Dermis microvascular lymphatic vessel endothelial cell (primary cell): ENCODE data around the gene PPIH. TPM values are rescaled to one million over a fixed set of nuclear protein-coding genes. Genes with fewer than 3 reads are reported as not detected.
"Not testable (repeated sequence)": the region's sequence is repeated elsewhere in the genome, so short reads cannot be mapped to it uniquely, and the experiment has no call there.

Experiments
- DNase-seq, 2 donors: peaks; one replicate each; pipeline versions ENCODE4 v3.0.0 to v3.0.0-alpha.2; 2010; ENCODE audit warnings: low read depth in 2 of 2
- total RNA-seq: library from RNA; depleted of rRNA; stranded (reverse); fragments of >200 nt; gene quantifications from 2 replicates; pipeline ENCODE4 v1.2.1, GENCODE V29; 2014

Gene PPIH
- 14.9 and 23.2 TPM in 2 replicates for total RNA-seq

- peak; percentile 81 to 92 for DNase-seq
Observed at GRCh38 chr1:42657981-42658876, at the start of gene PPIH. Gene PPIH, plus strand, starts transcription at chr1:42658423. Its CDS starts 24 bp downstream, at chr1:42658447.

DNA sequence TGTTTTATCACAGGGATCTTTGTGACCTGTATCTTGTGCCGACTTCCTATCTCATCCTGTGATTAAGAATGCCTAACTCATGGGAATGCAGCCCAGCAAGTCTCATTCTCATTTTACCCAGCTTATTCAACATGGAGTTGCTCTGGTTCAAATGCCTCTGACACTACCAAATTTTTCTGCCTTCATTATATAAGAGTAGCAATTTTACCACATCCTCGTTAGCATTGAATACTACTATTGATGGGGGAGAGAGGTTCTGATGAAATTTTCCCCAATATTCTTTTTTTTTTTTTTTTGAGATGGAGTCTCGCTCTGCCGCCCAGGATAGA lies 44.5 kb upstream of the PPIH start:
- no peak for DNase-seq

GRCh38 chr1:42618866-42619265 lies 39.4 kb upstream of the PPIH start:
- DNase-seq: no peak

DNA sequence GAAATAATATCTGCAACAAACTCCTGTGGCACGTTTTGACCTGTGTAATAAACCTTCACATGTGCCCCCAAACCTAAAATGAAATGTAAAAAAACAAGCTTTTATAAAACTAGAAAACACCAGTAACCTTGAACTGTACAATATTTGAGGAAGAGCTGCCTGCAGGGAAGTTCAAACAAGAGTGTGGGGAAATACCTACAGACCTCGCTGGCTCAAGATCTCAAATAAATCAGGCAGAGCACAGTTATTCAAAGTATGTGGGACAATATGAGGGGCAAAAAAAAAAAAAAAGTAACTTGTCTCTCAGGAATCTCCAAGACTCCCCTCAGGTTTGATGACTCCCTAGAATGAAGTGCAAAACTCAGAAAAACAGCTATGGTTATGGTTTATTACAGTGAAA lies 37.9 kb upstream of the PPIH start:
- no peak for DNase-seq

- DNase-seq: not testable (repeated sequence)
Observed at GRCh38 chr1:42621180-42621579, 37.0 kb upstream of the PPIH start.

GRCh38 chr1:42627205-42627604 lies 31.0 kb upstream of the PPIH start:
- not testable (repeated sequence) for DNase-seq

- no peak for DNase-seq
Observed at GRCh38 chr1:42639116-42639515, 19.1 kb upstream of the PPIH start.

DNA sequence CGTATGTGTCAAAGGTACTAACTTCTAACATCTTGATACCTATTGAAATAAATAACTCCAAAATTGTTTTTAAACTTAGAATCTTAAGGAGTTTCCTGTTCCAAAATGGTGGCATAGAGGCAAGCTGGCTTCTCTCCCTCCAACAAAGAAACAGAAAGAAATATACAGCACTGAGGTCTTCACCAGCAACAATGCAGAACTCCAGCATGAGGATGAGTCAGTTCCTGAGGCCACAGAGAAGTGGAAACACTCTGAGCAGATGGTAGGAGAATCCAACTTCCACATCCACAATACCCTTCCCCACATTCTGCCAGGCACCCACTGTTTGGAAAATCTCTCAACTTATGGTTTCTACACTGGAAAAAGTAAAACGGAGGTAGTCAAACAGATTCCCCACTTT lies 12.2 kb upstream of the PPIH start:
- peak; percentile 21 to 74 for DNase-seq

DNA sequence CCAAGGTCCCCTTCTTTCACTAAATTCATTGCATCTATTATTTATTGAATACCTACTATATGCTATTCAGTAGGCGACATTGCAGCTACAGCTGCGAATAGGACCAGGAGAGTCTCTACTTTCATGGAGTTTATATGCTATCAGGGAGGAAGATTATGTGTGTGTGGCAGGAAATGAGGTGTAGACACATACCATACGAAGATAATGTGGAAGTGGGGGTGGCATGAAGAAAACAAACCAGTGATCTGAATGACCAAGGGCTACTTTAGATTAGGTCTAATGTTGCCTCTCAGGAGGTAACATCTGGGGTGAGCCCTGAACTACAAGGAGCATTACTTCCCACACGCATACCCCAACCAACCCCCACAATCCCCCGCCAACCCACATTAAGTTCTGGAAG lies 1.0 kb upstream of the PPIH start:
- no peak for DNase-seq

GRCh38 chr1:42658877-42659337 lies 684 bp downstream of the PPIH start:
- DNase-seq: peak in 1 of 2 donors; percentile 24

GRCh38 chr1:42660907-42661500 lies 2.8 kb downstream of the PPIH start:
- DNase-seq: no peak

GRCh38 chr1:42669936-42670335 lies 11.7 kb downstream of the PPIH start:
- no peak for DNase-seq

DNA sequence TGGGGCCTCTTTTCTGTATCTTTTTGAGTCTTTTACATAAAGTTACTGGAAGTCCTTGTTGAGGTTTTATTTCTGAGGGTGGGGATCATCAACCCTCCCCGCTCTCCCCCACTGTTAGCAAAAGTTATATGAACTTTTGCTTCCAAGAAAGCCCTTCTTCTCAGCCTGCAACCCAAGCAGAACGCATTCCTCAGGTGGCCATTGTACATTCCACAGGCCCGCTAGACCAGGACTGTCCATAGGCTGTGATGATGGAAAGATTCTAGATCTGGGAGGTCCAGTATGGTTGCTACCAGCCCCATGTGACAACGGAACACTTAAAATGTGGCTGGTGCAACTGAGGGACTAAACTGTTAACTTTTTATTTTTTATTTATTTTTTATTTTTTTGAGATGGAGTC lies 12.2 kb downstream of the PPIH start:
- DNase-seq: no peak

- DNase-seq: peak; percentile 91 to 93
Observed at GRCh38 chr1:42674214-42674613, 16.0 kb downstream of the PPIH start.

DNA sequence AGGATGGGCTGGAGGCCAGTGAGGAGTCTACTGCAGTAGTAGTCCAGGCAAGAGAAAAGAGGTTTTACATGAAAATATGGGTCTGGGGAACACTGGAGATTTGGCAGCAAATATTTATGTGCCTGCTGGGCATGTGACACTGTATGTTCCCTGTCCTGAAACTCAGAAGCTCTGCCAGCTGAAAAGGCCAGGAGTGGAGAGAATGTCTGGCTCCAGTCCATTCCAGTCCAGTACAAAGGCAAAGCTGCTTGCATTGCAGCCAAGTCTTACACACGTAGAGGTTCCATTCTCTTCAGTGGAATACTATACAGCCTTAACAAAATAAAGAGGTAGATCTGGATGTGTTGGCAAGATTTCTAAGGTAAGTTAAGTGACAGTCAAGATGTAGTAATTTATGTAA lies 16.5 kb downstream of the PPIH start:
- DNase-seq: peak; percentile 54 to 75

- no peak for DNase-seq
Observed at GRCh38 chr1:42675467-42675866, 17.2 kb downstream of the PPIH start.

- no peak for DNase-seq
Observed at GRCh38 chr1:42676534-42677087, 18.4 kb downstream of the PPIH start.

GRCh38 chr1:42679364-42679983 lies 21.3 kb downstream of the PPIH start:
- DNase-seq: no peak

DNA sequence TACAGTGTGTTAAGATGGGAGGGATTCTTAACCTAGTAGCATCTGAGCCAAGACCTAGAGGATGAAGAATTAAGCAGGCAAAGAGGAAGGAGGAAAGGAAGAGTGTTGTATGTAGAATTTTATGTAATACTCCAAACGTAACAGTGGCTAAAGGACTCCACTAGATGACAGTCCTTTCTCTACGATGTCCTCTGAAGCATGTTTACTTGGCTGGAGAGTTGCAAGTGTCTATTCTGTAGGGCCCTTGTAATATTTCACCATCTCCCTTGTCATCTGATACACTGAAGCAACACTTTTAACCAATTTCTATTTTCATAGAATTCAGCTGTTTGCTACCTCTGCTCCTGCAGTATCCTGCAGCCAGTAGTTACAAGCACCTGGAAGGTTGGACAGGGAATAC lies 21.8 kb downstream of the PPIH start:
- DNase-seq: no peak

- peak in 1 of 2 donors; percentile 43 for DNase-seq
Observed at GRCh38 chr1:42680921-42681683, 22.9 kb downstream of the PPIH start.

GRCh38 chr1:42681741-42682483 lies 23.7 kb downstream of the PPIH start, which contains the start of gene YBX1:
Gene YBX1, plus strand, starts transcription at chr1:42682418. Its CDS starts 148 bp downstream, at chr1:42682566.
- DNase-seq: peak; percentile 98 to 99
